Hematopoietic multipotent progenitor cell treated with erythropoietin and hydrocortisone succinate and interleukin-3 and kit ligand, for 8 days (in vitro differentiated cells): ENCODE measurements around the gene OTX1.
"Not testable (repeated sequence)": the region's sequence is repeated elsewhere in the genome, so short reads cannot be mapped to it uniquely, and the experiment has no call there.

Experiments used
- DNase-seq: peaks from one replicate; pipeline ENCODE4 v3.0.0-alpha.2; 2015

OTX1 gene

DNA sequence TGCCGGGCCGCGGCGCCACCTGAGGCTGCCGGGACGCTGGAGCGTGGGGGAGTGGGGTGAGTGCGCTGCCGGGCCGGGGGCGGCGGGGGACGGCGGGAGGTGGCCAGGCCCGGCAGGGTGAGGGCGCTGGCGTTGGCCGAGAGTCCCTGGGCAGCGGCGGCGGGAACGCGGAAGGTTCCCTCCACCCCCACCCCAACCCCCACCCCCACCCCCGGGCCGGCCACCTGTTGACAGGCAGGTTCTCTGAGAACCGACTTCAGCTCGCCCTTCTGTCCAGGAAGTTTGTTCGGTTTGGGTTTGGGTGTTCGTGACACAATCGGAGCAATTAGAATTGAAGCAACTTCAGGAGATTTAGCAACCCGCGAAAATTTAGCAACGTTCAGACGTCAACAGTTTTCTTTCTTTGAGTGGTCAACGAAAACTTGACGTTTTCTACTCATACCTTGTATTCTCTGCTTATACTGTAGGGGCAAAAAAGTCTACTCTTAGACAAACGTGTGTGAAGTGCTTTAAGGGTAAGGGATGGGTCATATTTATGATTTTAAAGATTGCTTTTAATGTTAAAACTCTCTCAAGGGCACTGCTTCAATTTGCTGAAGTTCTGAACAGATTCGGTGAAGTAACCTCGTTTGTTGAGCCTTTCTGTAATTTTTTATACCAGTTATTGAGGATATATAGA lies 9.3 kb downstream of the OTX1 start:
- no peak for DNase-seq

DNA sequence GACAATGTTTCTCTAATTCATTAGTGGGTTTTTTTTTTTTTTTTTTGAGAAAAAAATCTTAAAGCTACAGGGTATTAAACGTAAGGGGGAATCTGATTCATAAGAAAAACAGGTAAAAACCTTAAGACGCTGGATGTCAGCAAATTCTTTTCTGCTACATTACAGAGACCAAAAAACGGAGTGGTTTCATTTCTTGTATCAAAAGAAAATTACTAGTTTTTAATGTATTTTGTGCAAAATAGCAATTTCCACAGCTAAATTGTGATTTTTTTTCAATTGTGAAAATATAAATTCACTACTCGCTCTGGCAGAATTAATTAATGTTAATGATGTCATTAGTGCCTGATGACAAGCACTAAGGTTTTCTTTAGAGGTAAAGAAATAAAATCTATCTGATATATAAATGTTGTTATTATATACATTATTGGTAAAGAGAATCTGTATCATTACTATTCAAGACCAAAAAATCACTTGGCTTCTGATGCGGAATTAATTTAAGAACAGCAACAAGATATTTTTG lies 9.9 kb downstream of the OTX1 start:
- no peak for DNase-seq

DNA sequence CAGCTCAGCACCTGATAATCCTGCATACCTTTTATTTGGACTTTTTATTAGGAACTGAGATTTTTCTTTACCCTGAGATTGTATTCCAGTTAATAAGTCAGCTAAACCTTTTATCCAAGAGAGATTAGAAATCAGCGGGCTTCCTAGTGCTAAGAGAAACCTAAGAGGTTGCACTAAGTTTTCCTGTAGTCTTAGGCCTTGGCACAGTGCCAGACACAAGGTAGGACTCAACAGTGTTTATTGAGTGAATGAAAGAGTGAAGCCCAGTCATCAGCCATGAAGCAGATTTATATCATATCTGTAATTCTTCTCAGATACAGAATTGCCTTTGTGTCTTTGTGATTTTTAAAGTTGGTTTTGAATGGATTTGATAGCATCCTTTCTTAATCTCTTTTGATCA lies 13.6 kb downstream of the OTX1 start:
- DNase-seq: no peak

DNA sequence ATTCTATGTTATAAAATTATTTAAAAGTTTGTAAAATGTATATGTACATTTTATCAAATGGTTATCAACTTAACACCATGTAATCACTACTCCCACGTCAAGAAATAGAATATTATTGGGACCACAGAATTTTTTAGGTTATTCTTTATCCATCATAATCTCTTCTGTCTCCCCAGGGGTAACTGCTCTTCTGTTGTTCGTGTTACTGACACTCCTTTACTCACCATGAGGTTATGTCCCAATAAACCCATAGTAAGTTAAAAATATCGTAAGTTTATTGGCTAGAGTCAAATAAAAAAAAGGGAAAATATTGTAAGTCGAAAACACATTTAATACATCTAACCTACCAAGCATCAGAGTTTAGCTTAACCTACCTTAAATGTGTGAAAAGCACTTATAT lies 14.0 kb downstream of the OTX1 start:
- DNase-seq: no peak

DNA sequence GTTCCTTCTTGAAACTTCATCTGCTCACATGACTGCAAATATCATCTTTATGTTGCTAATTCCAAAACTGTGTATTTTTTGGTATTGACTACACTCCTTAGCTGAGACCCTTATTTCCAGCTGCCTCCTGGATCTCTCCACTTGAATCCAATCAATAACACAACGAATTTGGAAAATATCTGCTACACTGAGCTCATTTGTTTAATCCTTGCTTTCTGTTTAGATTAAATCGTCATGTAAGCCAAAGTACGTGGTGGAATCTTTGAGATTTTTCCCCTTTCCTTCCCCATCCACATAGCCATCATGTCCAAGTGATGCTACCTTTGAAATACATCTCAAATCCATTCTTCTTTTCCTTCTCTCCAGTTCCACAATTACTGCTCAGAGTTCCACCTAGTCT lies 15.6 kb downstream of the OTX1 start:
- no peak for DNase-seq

DNA sequence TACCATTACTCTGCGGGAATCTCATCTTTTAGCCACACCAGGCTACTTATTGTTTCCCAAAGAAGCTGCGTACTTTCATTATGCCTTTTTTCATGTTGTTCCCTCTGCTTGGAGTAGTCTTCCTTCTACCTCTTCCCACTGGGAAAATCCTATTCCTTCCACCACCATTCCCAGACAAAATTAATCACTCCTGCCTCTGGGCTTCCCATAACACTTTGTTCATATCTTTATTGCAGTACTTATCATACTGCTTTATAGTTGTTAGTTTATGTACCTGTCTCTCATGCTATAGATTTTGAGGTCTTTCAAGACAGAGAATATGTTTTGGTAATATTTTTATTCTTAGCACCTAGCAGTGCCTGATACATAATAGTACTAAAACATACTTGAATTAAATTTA lies 16.2 kb downstream of the OTX1 start:
- DNase-seq: no peak

DNA sequence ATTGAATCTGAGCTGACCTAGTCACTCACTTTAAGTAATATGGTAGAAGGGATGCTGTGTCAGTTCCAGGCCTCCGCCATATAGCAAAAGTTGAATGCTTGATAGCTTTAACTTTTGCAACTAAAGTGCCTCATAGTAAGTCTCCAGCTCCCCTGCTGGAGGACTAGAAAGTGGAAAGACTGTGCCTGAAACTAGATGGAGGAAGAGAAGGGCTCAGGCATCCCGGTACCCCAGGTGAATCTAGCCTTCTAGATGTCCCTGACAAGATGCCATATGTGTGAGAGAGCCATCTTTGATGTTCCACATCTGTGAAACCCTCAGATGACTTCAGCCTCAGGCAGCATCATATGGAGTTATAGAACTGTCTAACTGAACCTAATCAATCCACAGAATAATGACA lies 21.0 kb downstream of the OTX1 start:
- no peak for DNase-seq

DNA sequence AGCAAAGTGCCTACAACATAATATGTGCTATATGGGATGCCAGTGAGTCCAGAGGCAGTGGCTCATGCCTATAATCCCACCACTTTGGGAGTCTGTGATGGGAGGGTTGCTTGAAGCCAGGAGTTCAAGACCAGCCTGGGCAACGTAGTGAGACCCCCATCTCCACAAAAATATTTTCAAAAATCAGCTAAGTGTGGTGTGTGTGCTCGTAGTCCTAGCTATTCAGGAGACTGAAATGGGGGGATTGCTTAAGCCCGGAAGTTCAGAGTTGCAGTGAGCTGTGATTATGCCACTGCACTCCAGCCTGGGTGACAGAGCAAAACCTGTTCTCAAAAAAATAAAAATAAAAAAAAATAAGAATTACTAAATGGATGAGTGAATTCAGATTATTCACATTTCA lies 23.4 kb downstream of the OTX1 start:
- DNase-seq: no peak

DNA sequence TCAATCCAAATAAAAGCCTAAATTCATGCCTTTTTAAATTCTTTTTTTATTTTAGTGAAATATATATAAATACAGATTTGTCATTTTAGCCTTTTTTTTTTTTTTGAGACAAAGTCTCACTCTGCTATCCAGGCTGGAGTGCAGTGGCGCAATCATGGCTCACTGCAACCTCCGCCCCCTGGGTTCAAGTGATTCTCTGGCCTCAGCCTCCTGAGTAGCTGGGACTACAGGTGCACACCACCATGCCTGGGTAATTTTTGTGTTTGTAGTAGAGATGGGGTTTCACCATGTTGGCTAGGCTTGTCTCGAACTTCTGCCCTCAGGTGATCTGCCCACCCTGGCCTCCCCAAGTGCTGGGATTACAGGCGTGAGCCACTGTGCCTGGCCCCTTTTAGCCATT lies 23.8 kb downstream of the OTX1 start:
- DNase-seq: not testable (repeated sequence)

DNA sequence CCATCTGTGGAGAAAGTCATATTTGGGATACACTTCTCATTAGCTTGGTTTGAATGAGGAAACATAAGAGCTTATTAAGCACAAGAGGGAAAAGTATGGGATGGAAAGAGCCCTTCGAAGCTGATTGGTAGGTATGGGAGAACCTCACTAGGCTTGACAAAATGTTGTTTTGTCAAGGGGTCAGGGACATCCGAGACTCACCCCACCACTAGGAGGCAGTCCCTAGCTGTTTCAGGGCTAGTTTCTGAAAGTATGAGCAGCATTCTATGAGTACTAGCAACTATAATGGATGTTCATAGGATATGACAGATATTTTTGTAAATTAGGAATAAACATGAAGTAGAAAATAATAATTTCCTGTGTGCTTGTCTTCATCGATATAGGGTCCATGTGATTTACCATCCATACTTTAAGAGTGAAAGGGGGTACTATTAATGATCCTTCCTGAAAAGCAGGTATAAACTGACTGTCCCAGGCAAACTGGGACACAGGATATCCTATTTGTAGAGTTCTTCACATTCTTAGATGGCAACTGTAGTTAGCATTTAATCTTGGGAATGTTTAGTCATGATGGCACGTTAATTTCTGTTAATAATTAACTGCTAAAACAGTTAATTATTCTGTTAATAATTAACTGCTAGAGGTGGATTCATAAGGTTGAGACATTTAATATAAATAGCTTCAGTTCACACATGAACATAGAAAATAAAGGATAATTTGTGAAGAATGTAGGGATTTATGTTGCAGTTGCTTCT lies 28.4 kb downstream of the OTX1 start:
- peak; percentile 50 for DNase-seq

DNA sequence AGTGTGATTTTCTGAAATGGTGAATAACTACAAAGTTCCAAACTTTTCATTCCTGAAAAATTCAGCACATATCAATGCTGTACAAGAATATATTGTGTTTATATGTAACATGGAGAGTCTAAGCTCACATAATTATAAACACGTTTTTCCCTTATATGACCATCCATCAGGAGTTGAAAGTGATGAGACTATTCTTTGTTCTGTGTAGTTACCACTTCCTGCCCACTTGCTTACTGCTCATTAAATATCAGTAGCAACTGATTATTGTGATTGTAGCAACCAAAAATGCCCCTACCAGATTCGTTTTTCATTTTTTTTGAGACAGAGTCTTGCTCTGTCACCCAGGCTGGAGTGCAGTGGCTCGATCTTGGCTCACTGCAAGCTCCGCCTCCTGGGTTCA lies 30.8 kb downstream of the OTX1 start:
- DNase-seq: no peak

DNA sequence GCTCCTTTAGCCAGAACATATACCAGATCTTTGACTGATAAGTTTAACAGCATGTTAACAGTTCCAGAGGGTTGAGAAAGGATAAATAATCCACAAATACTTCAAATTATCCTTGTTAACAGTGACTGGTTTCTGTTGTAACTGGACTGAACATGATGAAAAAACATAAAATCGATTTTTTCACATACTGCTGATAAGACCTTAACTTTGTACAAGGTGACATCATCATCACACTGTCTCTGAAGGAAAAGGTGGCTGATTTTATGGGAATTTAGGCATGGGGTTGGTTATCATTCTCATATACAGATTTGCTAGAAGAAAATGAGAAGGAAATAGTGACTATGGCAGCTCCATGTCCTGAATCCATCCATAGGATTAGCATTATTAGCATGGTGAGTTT lies 36.1 kb downstream of the OTX1 start:
- DNase-seq: no peak

DNA sequence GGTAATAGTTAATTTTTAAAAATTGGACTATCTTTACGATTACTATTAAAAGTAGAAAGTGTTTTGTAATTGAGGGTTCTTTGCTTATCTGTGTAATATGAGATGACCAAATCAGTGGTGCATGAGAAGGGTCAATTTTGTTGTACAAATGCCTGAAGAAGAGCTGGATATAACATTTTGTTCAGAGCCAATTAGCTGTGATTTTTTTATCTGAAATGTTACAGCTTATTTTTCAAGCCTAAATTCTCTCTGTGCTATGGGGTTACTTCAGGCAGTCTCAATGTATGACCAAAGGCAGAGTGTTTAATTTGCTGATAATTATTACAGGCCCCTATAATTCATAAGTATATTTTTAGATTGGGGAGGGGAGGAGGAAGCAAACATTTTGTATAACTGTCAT lies 41.8 kb downstream of the OTX1 start:
- DNase-seq: no peak

DNA sequence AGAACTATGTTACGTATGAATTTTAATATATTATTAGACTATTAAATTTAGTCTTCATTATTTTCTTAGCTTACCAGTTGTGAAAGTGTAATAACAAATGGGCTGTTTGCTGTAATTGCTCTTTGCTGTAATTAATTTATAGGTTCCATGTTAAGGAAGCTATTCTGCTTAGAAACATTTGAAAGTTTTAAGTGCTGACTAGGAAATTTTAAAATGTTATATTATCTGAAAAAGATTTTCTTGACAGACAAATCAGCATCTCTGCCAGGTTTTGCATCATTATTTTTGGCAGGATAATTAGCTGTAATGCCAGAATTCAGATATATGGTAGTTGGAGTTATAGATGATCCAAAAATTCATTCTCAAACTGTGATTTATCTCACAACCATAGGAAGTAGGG lies 42.2 kb downstream of the OTX1 start:
- no peak for DNase-seq

DNA sequence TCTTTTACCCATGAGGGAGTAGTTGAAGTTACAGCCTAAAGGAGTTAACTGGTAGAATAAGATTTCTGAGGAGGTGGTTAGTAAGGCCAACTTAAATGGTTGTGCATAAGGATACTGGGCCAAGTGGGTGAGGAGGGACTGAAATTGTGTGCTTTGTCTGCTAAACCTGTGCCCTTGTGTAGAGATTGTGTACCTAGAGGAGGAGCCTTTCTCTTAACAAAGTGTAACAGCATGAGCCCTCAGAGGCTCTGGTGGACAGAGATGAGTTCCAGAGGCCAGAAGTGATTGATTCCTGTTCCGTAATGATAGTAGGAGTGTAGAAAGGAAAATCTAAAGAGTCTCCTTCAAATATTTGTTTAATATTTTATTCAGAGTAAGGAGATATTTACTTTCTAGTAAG lies 42.9 kb downstream of the OTX1 start:
- no peak for DNase-seq

DNA sequence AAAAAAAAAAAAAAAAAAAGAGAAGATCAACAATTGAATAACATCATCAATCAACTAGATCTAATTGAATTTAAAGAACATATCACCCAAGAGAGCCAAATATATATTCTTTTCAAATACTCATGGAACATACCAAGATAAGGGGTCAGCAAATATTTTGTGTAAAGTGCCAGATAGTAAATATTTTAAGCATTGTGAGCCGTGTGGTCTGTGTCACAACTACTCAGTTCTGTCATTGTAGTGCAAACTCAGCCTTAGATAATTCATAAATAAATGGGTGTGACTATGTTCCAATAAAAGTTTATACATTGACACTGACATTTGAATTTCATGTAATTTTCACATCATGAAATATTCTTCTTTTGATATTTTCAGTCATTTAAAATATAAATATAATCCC lies 45.9 kb downstream of the OTX1 start:
- no peak for DNase-seq

DNA sequence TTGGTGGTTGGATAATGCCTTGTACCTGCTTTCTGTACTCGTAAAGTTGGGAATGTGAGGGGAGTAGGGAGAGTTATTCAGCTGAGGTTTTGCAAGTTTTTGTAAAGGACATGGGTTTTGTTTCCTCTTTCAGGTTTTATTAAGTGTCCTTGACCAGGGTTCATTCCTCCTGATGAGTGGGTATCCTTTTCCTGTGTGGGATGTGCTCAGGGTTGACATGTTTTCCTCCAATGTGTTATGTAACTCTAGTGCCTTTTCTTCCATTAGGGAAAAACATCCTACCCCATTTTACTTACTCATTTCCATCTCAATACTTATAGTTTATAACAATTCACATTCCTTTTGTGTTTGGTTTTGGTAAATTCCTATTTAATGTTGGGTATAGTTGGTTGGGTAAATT lies 48.4 kb downstream of the OTX1 start:
- DNase-seq: no peak

DNA sequence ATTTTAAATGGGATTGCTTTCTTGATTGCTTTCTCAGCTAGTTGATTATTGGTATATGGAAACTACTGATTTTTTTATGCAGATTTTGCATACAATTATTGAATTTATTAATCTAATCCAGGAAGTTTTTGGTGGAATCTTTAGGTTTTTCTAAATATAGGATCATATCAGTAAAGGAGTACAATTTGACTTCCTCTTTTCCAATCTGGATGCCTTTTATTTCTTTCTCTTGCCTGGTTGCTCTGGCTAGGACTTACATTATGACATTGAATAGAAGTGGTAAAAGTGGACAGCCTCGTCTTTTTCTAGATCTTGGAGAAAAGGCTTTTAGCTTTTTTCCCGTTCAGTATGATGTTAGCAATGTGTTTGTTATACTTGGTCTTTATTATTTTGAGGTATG lies 51.3 kb downstream of the OTX1 start:
- no peak for DNase-seq

DNA sequence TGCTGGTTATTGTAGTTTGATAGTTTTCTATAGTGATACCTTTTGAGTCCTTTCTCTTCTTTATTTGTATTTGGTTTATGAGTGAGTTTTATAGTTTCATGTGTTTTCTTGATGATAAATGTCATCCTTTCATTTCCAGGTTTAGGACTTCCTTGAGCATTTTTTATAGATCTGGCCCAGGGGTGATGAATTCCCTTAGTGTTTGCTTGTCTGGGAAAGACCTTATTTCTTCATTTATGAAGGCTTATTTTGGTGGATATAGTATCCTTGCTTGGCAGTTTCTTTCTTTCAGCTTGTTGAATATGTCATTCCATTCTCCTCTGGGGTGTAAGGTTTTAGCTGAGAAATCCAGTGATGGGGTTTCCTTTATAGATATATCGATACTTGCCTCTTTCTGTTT lies 53.9 kb downstream of the OTX1 start:
- no peak for DNase-seq
